A549 treated with ZK216348 at 1 μM for 4 hours (cell line): ENCODE measurements around the gene CENPK. TPM values are rescaled to one million over a fixed set of nuclear protein-coding genes. Genes with fewer than 3 reads are reported as not detected.

ENCODE experiments used
- total RNA-seq: library from RNA; stranded (reverse); fragments of 200-300 nt; extraction: Qiagen RNA extraction; gene quantifications from 5 replicates; pipeline ENCODE4 v1.2.3, GENCODE V29; 2022; ENCODE audit warnings: low read depth

The CENPK gene, protein sequence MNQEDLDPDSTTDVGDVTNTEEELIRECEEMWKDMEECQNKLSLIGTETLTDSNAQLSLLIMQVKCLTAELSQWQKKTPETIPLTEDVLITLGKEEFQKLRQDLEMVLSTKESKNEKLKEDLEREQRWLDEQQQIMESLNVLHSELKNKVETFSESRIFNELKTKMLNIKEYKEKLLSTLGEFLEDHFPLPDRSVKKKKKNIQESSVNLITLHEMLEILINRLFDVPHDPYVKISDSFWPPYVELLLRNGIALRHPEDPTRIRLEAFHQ
- total RNA-seq: 19.4 to 60.0 TPM (median 32.6 TPM) in 5 replicates

DNA sequence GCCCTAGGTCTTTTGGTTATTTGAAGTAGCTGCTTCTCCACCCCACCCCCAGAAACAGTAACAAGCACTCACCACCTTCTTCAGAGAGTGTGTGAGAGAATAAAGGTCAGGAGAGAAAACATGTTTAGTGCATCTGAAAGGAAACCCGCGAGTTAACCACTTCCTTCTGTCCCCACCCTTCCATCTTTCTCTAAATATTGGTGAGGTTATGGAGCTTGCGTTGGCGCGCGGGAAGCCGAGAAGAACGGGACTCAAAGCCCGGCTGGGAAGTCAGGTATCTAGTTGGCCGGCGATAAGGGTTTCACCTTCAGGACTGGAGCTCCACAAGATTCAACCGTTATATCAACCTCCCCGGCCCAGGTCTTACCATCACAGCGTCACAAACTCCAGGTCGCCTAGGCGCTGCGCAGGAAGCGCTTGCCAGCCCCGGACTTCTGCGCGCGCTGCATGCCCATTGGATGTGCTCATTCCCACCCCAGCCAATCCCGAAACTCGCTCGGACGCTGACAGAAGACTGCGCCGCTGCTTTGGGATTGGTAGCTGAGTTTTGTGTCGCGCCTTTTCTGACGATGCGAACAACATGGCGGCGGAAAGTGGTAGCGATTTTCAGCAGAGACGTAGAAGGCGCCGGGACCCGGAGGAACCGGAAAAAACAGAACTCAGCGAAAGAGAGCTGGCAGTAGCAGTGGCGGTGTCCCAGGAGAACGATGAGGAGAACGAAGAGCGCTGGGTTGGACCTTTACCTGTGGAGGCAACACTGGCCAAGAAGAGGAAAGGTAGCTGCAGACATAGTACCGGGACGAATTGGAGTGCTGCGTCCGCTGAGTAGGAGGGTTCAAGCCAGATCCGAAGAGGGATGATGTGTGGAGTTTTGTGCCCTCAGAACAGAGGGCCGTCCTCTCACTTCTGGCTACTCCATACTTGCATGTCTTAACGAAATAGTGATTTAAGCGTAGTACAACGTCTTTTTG is at the start of gene CENPK, which contains the start of gene PPWD1:
CENPK (minus strand) TSS at position 438 of the 971 bp plus-strand sequence. CDS start 8,261 bp downstream, outside the sequence.
PPWD1 (plus strand) TSS at position 566 of the 971 bp plus-strand sequence; CDS start at position 581, 15 bp downstream.

DNA sequence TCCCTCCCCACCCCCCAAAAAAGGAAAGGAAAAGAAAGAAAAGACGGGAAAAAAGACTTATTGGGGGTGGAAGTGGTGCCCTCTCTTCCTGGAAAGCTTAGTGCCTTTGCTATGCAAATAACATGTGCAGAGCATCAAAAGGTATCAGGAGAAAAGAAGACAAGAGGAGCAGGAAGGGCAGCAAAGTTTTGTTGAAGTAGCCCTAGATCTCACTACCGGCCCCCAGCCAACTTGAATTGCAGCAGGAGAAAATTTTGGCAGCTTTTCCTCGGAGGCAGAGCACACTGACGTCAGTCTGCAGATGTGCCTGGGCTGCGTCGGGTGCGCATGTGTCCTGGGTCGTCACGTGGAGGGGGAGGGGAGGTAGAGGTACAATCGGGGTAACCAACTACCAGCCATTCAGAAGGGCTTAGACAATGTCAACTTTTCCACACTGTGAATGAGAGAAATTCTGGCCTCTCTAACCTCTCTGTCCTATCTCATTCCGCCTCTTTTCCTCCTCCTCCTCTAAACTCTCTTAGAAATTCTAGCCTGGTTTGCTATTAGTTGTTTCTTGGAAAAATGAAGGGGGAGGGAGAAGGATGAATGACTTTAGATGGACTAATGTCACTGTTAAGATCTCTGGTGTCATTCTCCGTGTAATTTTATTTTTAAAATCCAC is 81.2 kb downstream of the CENPK start, which contains the start of gene ADAMTS6:
ADAMTS6 (minus strand) TSS at position 286 of the 661 bp plus-strand sequence. CDS start 8,247 bp downstream, outside the sequence.

Other genes starting within 250 kb of the CENPK start
- 0.02 to 0.19 TPM (median 0.11 TPM) in 5 replicates for gene ADAMTS6, start 81.2 kb downstream of the CENPK start, total RNA-seq
- 15.9 to 29.1 TPM (median 18.5 TPM) in 5 replicates for gene PPWD1, start 128 bp upstream of the CENPK start, total RNA-seq
- gene TRIM23, start 61.2 kb upstream of the CENPK start, total RNA-seq: 5.4 to 9.4 TPM (median 6.8 TPM) in 5 replicates
- gene SHLD3, start 61.9 kb upstream of the CENPK start, total RNA-seq: 1.6 to 3.5 TPM (median 2.1 TPM) in 5 replicates
- gene TRAPPC13, start 61.9 kb upstream of the CENPK start, total RNA-seq: 9.5 to 20.2 TPM (median 14.7 TPM) in 5 replicates
- 4.5 to 9.6 TPM (median 8.1 TPM) in 5 replicates for gene SGTB, start 158.9 kb upstream of the CENPK start, total RNA-seq
- gene NLN, start 159.0 kb upstream of the CENPK start, total RNA-seq: 50.0 to 83.1 TPM (median 69.1 TPM) in 5 replicates